ENCODE measurements around the gene CLSTN3. TPM values are rescaled to one million over a fixed set of nuclear protein-coding genes. Genes with fewer than 3 reads are reported as not detected.

Gene CLSTN3
- total RNA-seq, 1 experiment from 2014 or later, result 24.7 TPM

DNA sequence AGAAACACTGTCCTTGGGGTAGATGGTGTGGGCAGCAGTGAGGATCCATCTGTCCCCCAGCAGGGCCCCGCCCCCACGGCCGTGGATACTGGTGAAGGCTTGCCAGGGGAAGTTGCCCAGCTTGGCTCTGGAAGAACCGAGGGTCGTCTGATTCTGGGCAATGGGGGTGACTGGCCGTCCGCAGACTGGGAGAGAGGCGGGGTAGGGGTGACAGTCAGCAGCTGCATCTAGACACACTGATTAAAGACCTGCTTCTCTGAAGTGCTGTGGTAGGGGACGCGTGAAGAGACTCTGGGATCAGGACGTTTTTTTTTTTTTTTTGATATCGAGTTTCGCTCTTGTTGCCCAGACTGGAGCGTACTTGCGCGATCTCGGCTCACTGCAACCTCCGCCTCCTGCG is 33.2 kb upstream of the CLSTN3 start (continued):
- TF ChIP-seq ATF1 (CRISPR knock-in tag; IDR thresholded peaks at IDR 0.05) (no peak), IRF1 (CRISPR knock-in tag; IDR thresholded peaks at IDR 0.05) (no peak), ELF4 (CRISPR knock-in tag; IDR thresholded peaks at IDR 0.05; ENCODE audit: low read depth) (no peak), MLX (CRISPR knock-in tag; IDR thresholded peaks at IDR 0.05) (no peak), ZNF138 (CRISPR knock-in tag; conservative IDR thresholded peaks at IDR 0.05) (no peak)
- TF ChIP-seq, protein P1, sequence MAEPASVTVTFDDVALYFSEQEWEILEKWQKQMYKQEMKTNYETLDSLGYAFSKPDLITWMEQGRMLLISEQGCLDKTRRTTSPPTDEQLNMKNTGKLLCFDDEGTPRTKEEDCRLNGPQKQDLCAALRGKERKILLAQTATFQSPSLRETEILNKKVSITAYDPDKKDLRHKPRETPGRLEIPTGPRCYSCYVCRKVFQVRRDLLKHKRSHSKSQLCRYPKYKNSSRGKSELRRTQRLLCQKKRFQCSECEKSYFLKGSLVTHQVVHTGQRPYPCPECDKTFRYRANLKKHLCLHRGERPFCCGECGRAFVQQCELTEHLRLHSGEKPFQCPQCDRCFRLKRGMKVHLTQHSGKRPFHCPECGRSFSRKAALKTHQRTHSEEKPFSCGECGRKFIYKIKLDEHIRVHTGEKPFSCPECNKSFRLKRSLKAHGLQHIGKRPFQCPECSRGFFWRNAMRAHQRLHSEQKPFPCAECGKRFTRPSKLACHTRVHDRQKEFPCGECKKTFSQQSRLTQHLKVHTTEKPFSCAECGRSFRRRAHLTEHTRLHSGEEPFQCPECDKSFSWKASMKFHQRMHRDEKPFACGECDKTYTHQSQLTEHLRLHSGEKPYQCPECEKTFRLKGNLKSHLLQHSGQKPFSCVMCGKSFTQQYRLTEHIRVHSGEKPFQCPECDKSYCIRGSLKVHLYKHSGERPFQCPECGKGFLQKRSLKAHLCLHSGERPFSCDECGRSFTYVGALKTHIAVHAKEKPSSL (CRISPR knock-in tag; conservative IDR thresholded peaks at IDR 0.05), result no peak
- TF ChIP-seq, protein P2, sequence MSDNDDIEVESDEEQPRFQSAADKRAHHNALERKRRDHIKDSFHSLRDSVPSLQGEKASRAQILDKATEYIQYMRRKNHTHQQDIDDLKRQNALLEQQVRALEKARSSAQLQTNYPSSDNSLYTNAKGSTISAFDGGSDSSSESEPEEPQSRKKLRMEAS (CRISPR knock-in tag; IDR thresholded peaks at IDR 0.05), result no peak
- TF ChIP-seq, protein P3, sequence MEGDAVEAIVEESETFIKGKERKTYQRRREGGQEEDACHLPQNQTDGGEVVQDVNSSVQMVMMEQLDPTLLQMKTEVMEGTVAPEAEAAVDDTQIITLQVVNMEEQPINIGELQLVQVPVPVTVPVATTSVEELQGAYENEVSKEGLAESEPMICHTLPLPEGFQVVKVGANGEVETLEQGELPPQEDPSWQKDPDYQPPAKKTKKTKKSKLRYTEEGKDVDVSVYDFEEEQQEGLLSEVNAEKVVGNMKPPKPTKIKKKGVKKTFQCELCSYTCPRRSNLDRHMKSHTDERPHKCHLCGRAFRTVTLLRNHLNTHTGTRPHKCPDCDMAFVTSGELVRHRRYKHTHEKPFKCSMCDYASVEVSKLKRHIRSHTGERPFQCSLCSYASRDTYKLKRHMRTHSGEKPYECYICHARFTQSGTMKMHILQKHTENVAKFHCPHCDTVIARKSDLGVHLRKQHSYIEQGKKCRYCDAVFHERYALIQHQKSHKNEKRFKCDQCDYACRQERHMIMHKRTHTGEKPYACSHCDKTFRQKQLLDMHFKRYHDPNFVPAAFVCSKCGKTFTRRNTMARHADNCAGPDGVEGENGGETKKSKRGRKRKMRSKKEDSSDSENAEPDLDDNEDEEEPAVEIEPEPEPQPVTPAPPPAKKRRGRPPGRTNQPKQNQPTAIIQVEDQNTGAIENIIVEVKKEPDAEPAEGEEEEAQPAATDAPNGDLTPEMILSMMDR (IDR thresholded peaks at IDR 0.05), result no peak
- TF ChIP-seq, protein P4, sequence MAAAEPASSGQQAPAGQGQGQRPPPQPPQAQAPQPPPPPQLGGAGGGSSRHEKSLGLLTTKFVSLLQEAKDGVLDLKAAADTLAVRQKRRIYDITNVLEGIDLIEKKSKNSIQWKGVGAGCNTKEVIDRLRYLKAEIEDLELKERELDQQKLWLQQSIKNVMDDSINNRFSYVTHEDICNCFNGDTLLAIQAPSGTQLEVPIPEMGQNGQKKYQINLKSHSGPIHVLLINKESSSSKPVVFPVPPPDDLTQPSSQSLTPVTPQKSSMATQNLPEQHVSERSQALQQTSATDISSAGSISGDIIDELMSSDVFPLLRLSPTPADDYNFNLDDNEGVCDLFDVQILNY (CRISPR knock-in tag; IDR thresholded peaks at IDR 0.05), result no peak

- Mint-ChIP-seq H3K4me3 (no peak overlapping the region), H3K9me3 (no peaks in the 10 kb centered on the region), H3K36me3 (peaks cover 11% of the 10 kb centered on the region), H3K27me3 (ENCODE audit: low read depth) (no peaks in the 10 kb centered on the region; the same call in 1 of the 2 replicates), H3K27ac (no peak overlapping the region), H3K4me1 (peaks cover 11% of the 10 kb centered on the region)
- ATAC-seq, result no peak
- ChIA-PET POLR2A (no interaction called here), CTCF (interaction anchor here (1.2 to 1.5 kb wide), 4 partner anchors 9 to 46 kb away, joined by 3 to 4 read pairs (median 3); no protein-coding TSS in a partner anchor)
- no peak for DNase-seq (ENCODE audit: low spot score)
- TF ChIP-seq JUN (CRISPR knock-in tag; IDR thresholded peaks at IDR 0.05) (no peak), ZNF121 (CRISPR knock-in tag; IDR thresholded peaks at IDR 0.05) (no peak), GRHL2 (CRISPR knock-in tag; IDR thresholded peaks at IDR 0.05; ENCODE audit: insufficient replicate concordance, severe bottlenecking) (no peak), SP1 (CRISPR knock-in tag; conservative IDR thresholded peaks at IDR 0.05) (no peak), PRRX2 (CRISPR knock-in tag; IDR thresholded peaks at IDR 0.05) (no peak), NFYB (CRISPR knock-in tag; conservative IDR thresholded peaks at IDR 0.05; ENCODE audit: low read depth) (no peak), ZNF671 (CRISPR knock-in tag; IDR thresholded peaks at IDR 0.05) (no peak), ZNF232 (CRISPR knock-in tag; IDR thresholded peaks at IDR 0.05) (no peak)
- TF ChIP-seq, protein P5, sequence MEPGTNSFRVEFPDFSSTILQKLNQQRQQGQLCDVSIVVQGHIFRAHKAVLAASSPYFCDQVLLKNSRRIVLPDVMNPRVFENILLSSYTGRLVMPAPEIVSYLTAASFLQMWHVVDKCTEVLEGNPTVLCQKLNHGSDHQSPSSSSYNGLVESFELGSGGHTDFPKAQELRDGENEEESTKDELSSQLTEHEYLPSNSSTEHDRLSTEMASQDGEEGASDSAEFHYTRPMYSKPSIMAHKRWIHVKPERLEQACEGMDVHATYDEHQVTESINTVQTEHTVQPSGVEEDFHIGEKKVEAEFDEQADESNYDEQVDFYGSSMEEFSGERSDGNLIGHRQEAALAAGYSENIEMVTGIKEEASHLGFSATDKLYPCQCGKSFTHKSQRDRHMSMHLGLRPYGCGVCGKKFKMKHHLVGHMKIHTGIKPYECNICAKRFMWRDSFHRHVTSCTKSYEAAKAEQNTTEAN (CRISPR knock-in tag; IDR thresholded peaks at IDR 0.05), result no peak
- TF ChIP-seq, protein P6, sequence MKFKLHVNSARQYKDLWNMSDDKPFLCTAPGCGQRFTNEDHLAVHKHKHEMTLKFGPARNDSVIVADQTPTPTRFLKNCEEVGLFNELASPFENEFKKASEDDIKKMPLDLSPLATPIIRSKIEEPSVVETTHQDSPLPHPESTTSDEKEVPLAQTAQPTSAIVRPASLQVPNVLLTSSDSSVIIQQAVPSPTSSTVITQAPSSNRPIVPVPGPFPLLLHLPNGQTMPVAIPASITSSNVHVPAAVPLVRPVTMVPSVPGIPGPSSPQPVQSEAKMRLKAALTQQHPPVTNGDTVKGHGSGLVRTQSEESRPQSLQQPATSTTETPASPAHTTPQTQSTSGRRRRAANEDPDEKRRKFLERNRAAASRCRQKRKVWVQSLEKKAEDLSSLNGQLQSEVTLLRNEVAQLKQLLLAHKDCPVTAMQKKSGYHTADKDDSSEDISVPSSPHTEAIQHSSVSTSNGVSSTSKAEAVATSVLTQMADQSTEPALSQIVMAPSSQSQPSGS (CRISPR knock-in tag; IDR thresholded peaks at IDR 0.05; ENCODE audit: borderline replicate concordance, low read depth), result no peak
- TF ChIP-seq, protein P7, sequence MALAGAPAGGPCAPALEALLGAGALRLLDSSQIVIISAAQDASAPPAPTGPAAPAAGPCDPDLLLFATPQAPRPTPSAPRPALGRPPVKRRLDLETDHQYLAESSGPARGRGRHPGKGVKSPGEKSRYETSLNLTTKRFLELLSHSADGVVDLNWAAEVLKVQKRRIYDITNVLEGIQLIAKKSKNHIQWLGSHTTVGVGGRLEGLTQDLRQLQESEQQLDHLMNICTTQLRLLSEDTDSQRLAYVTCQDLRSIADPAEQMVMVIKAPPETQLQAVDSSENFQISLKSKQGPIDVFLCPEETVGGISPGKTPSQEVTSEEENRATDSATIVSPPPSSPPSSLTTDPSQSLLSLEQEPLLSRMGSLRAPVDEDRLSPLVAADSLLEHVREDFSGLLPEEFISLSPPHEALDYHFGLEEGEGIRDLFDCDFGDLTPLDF (CRISPR knock-in tag; IDR thresholded peaks at IDR 0.05), result no peak
- TF ChIP-seq, protein P2 (CRISPR knock-in tag; IDR thresholded peaks at IDR 0.05), result no peak
Observed at GRCh38 chr12:7099290-7099996, 30.7 kb upstream of the CLSTN3 start.
